NB4 (cell line): ENCODE measurements around the gene MSI2.
A peak's percentile ranks its signal among the peaks of the same experiment; 100 is the strongest.

ENCODE experiments used
- DNase-seq: peaks from one replicate; pipeline ENCODE4 v3.0.0; 2010; ENCODE audit warnings: low read depth
- H3K4me3 ChIP-seq: one replicate; pipeline ENCODE4 v1.5.1; 2011; ENCODE audit warnings: mild to moderate bottlenecking, low read depth, low read length, moderate library complexity
- MYC ChIP-seq: IDR thresholded peaks from 2 replicates; pipeline ENCODE4 v1.6.1; 2011; ENCODE audit warnings: low read depth, low read length
- POLR2A ChIP-seq: IDR thresholded peaks from 2 replicates; pipeline ENCODE4 v1.6.1; 2011; ENCODE audit warnings: mild to moderate bottlenecking; ENCODE audit not compliant: insufficient read length; ENCODE audit errors: extremely low read depth
- TF ChIP-seq, protein P1 (sequence below): IDR thresholded peaks from one replicate; pipeline ENCODE4 v1.5.1; 2012; ENCODE audit warnings: low read depth, low read length
- TF ChIP-seq, protein P2 (sequence below): IDR thresholded peaks from 2 replicates; pipeline ENCODE4 v1.6.1; 2011; ENCODE audit warnings: low read depth, low read length

The MSI2 gene

DNA sequence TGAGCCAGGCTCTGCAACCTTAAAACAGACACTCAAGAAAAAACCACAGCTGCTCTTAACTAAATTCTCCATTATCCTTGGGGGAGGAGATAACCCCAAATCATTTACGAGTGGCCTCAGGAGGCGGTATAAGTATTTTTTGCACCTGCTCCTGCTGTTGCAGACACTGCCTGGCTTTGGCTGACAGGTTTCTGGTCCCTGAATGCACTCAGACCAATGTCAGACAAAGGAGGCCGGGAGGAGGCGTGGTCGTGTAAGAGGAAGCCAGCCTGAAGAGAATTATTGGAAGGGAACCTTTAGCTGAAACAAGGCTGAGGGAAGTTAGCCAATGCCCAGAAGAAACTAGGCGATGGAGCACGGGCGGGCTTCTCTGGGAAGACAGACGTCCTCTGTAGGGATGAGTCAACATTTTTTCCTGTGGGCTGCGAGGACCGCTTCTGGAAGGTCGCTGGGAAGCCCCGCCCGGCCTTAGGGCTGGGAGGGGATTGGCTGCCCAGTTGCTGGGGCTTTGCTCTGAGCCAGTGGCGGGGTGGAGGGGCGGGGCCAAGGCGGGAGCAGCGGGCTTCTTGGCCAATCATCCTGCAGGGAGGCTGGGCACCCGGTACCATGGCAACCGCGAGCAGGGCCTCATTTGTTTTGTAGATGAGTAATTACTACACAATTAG lies 406.5 kb downstream of the MSI2 start:
- peak overlapping the region; percentile 40 for H3K4me3 ChIP-seq
- no peak for TF ChIP-seq POLR2A
- TF ChIP-seq, protein P1, sequence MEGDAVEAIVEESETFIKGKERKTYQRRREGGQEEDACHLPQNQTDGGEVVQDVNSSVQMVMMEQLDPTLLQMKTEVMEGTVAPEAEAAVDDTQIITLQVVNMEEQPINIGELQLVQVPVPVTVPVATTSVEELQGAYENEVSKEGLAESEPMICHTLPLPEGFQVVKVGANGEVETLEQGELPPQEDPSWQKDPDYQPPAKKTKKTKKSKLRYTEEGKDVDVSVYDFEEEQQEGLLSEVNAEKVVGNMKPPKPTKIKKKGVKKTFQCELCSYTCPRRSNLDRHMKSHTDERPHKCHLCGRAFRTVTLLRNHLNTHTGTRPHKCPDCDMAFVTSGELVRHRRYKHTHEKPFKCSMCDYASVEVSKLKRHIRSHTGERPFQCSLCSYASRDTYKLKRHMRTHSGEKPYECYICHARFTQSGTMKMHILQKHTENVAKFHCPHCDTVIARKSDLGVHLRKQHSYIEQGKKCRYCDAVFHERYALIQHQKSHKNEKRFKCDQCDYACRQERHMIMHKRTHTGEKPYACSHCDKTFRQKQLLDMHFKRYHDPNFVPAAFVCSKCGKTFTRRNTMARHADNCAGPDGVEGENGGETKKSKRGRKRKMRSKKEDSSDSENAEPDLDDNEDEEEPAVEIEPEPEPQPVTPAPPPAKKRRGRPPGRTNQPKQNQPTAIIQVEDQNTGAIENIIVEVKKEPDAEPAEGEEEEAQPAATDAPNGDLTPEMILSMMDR = no peak
- TF ChIP-seq MYC = no peak
- TF ChIP-seq, protein P2, sequence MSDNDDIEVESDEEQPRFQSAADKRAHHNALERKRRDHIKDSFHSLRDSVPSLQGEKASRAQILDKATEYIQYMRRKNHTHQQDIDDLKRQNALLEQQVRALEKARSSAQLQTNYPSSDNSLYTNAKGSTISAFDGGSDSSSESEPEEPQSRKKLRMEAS = no peak
- peak; percentile 94 for DNase-seq

DNA sequence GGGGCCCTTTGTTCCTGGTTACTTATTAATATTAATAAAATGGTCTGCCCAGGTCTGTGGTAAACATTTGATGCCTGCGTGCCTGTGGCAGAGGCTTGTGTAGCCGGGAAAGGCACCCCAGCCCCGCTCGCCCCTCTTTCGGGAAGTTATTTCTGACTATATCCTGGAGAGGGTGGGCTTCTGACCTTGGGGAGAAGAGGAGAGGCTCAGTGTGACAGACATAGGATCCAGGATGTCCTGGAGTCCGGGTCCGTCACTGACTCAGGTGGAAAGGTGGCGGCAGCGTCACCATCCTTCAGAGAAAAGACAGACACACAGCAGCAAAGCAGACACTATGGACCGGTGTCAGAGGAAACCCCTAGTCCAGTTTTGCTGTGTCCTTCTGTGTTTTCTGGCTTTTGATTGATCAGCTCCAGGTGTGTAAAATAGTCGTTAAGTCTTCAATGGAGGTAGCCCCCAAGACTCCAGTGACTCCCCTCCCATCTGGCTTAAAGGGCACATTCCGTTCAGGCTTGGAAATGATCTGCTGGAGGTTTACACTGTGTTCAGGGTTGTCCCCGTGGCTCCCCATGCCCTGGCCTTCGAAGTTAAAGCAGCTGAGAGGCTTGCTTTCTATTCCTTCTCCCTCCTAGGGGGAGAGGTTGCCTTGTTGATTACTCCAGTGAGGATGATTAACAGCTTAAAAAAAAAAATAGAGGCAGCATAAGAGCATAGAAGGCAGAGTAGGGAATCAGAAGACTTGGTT lies 407.2 kb downstream of the MSI2 start:
- H3K4me3 ChIP-seq = no peak overlapping the region
- TF ChIP-seq, protein P2 = no peak
- TF ChIP-seq, protein P1 = no peak
- no peak for TF ChIP-seq POLR2A
- no peak for TF ChIP-seq MYC
- DNase-seq = no peak

DNA sequence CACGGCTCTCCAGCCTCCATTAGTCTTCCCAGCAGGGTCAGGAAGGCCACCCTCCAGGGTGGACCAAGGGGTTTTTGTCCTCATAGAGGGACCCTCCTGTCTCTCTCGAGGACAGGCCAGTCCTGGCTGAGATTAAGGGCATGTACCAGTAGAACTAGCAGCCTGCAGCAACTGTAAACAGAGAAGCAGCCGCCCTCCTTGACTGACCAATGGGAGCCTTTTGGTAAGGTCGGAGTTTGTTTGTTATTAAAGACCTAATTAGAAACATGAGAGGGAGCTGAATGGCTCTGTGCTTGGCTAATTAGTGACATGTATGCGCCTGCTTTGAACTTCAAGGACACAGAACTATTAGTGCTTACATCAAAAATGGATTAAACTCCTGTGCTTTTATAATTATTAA lies 408.8 kb downstream of the MSI2 start:
- no peak overlapping the region for H3K4me3 ChIP-seq
- TF ChIP-seq, protein P2 = no peak
- TF ChIP-seq, protein P1 = no peak
- TF ChIP-seq POLR2A = no peak
- TF ChIP-seq MYC = no peak
- DNase-seq = no peak

DNA sequence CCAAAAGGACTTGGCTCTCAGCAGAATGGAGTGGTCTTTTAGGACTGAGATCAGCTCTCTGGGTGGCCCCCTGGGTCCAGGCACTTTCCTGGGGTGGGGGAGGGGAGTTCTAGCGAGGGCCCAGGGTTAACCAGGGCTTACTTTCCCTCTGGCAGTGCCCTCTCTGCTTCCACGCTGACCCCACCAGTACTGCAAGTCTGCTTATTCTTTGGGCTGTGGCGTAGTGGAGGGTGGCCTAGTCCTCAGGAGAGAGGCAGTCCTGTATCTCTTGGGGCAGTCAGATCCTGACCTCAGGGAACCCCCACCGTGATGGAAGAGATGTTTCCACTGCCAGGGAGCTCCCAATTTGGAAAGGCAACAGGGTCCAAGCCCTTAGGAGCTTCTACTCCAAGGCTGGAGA lies 409.4 kb downstream of the MSI2 start:
- TF ChIP-seq, protein P1 = no peak
- TF ChIP-seq, protein P2 = no peak
- H3K4me3 ChIP-seq = no peak overlapping the region
- DNase-seq = no peak

DNA sequence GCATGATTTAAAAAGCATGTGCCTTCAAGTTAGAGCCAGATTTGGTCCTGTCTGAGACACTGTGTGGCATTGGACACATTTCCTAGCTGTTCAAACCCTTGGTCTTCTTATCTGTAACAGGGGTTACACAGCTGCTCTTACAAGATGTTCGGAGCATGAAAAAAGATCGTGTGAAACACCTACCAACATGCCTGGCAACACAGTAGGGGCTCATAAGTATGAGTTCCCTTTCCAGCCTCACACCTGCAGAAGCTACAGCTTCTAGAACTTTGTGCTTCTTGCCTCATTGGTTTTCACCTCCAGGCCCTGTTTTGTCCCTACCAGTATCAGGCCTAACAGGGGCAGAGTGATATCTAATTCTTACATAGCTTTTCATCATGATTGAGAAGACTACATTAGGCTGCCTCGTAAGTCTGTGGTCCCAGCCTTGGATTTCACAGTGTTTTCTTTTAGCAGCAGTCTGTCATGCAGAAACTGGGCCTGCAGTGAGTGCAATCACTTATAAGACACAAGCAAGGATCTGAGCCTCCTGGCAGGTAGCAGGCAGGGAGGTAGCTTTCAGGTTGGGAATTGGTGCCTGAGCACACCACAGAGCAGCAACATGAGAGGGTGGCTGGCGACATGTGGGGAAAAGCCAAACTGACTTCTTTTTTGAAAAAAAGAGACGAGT lies 410.0 kb downstream of the MSI2 start:
- TF ChIP-seq, protein P2 = no peak
- TF ChIP-seq POLR2A (no peak), MYC (no peak)
- TF ChIP-seq, protein P1 = no peak
- H3K4me3 ChIP-seq = no peak overlapping the region
- DNase-seq = no peak
